ENCODE data around the gene PYGO2. TPM values are rescaled to one million over a fixed set of nuclear protein-coding genes. Genes with fewer than 3 reads are reported as not detected.
A peak's percentile ranks its signal among the peaks of the same experiment; 100 is the strongest.

PYGO2 gene
- total RNA-seq, 4 donors from 2014 or later: 28.6 to 48.3 (median 42.9) TPM

- TF ChIP-seq POLR2A (IDR thresholded peaks at IDR 0.05): no peak
- TF ChIP-seq, protein P1, sequence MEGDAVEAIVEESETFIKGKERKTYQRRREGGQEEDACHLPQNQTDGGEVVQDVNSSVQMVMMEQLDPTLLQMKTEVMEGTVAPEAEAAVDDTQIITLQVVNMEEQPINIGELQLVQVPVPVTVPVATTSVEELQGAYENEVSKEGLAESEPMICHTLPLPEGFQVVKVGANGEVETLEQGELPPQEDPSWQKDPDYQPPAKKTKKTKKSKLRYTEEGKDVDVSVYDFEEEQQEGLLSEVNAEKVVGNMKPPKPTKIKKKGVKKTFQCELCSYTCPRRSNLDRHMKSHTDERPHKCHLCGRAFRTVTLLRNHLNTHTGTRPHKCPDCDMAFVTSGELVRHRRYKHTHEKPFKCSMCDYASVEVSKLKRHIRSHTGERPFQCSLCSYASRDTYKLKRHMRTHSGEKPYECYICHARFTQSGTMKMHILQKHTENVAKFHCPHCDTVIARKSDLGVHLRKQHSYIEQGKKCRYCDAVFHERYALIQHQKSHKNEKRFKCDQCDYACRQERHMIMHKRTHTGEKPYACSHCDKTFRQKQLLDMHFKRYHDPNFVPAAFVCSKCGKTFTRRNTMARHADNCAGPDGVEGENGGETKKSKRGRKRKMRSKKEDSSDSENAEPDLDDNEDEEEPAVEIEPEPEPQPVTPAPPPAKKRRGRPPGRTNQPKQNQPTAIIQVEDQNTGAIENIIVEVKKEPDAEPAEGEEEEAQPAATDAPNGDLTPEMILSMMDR (IDR thresholded peaks at IDR 0.05): no peak
- Histone ChIP-seq H3K9me3 (no peaks in the 10 kb centered on the region), H3K4me3 (replicated peaks in 1 of 3) (no peak overlapping the region), H3K27ac (no peak overlapping the region), H3K36me3 (peaks cover 8 to 23% of the 10 kb centered on the region in 2 donors), H3K27me3 (no peaks in the 10 kb centered on the region), H3K4me1 (no peaks in the 10 kb centered on the region)
- DNase-seq: no peak
- WGBS, 2 donors: 87 to 96% methylated on average over 2 to 3 of the region's 3 CpGs
- intact Hi-C loops (cut with DNase I): no loop called here
These were observed 36.0 kb downstream of the PYGO2 start for GRCh38 chr1:154925335-154926170.

DNA sequence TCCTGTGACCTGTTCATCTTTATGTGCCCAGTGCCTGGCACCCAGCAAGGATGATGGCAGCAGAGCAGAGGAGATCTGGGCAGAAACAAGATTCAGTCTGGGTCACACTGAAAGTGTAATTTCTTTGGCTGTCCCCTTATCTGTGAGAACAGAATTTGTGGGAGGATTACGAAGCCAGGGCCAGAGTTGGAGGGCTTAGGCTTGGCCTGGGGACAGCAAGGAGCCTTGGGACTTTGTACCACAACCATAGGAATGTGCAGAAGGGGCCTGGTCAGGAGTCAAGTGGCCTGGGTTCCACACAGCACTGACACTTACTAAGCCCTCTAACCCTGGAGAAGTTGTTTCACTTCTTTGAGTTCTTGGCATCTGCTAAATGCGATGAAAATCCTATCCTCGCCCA lies 37.9 kb downstream of the PYGO2 start:
- no peak for DNase-seq
- Histone ChIP-seq H3K27ac (no peak overlapping the region), H3K36me3 (peaks cover 8 to 23% of the 10 kb centered on the region in 2 donors), H3K4me1 (no peaks in the 10 kb centered on the region), H3K27me3 (no peaks in the 10 kb centered on the region), H3K9me3 (no peaks in the 10 kb centered on the region), H3K4me3 (replicated peaks in 1 of 3) (no peak overlapping the region)
- intact Hi-C loops (cut with DNase I): no loop called here
- WGBS, 2 donors: 81 to 83% methylated on average over 3 of the region's 3 CpGs
- no peak for TF ChIP-seq POLR2A (IDR thresholded peaks at IDR 0.05)
- TF ChIP-seq, protein P1 (IDR thresholded peaks at IDR 0.05): no peak

DNA sequence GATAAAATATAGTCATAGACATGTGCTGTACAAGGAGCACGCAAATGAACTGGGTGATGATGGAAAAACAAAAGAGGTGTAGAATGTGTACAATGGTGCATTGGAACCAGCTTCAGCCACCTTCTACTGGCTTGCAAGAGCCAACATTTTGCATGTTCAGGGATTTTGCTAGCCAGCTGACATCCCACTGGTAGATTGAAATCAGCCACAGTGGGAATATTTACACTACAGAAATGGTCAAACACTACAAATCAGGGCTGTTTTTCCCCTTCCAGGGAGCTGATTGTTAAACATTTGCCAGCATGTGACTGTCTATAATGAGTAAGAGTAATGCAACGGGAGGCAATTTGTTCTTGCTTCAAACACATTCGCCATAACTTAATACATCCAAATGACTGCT lies 48.3 kb downstream of the PYGO2 start:
- H3K27ac ChIP-seq: no peak overlapping the region
- no peaks in the 10 kb centered on the region for H3K27me3 ChIP-seq
- H3K9me3 ChIP-seq: no peaks in the 10 kb centered on the region
- intact Hi-C loops (cut with DNase I): no loop called here
- TF ChIP-seq, protein P1 (IDR thresholded peaks at IDR 0.05): no peak
- no peak for TF ChIP-seq POLR2A (IDR thresholded peaks at IDR 0.05)
- WGBS, 2 donors: 95% methylated on average over 3 of the region's 3 CpGs
- H3K4me1 ChIP-seq: no peaks in the 10 kb centered on the region
- no peak for DNase-seq
- H3K36me3 ChIP-seq: no peaks in the 10 kb centered on the region
- H3K4me3 ChIP-seq (replicated peaks in 1 of 3): no peak overlapping the region

- WGBS, 2 donors: 38 to 48% methylated on average over 2 of the region's 2 CpGs
- no peaks in the 10 kb centered on the region for H3K4me1 ChIP-seq
- TF ChIP-seq POLR2A (IDR thresholded peaks at IDR 0.05): no peak
- TF ChIP-seq, protein P1 (IDR thresholded peaks at IDR 0.05): no peak
- intact Hi-C loops (cut with DNase I): no loop called here
- no peaks in the 10 kb centered on the region for H3K27me3 ChIP-seq
- H3K27ac ChIP-seq: no peak overlapping the region
- peak; percentile 49 to 71 for DNase-seq
- H3K4me3 ChIP-seq (replicated peaks in 1 of 3): no peak overlapping the region
- H3K9me3 ChIP-seq: no peaks in the 10 kb centered on the region
- no peaks in the 10 kb centered on the region for H3K36me3 ChIP-seq
These were observed 48.8 kb downstream of the PYGO2 start for GRCh38 chr1:154912755-154913154.

Data from thyroid gland (tissue), 4 donors.